Activated T-cell treated with anti-CD3 and anti-CD28 coated beads for 24 hours (primary cell): ENCODE results near the gene KATNB1.
"Not testable (repeated sequence)": the region's sequence is repeated elsewhere in the genome, so short reads cannot be mapped to it uniquely, and the experiment has no call there.

ENCODE experiments used
- DNase-seq: peaks from one replicate; pipeline ENCODE4 v3.0.0-alpha.2; 2020; ENCODE audit warnings: low read depth

The KATNB1 gene

GRCh38 chr16:57794849-57795430 is 59.4 kb downstream of the KATNB1 start:
- DNase-seq = no peak

- no peak for DNase-seq
Observed at GRCh38 chr16:57795431-57795878, 59.9 kb downstream of the KATNB1 start.

- not testable (repeated sequence) for DNase-seq
Observed at GRCh38 chr16:57796014-57796413, 60.4 kb downstream of the KATNB1 start.

GRCh38 chr16:57797216-57797525 is 61.6 kb downstream of the KATNB1 start:
- no peak for DNase-seq

GRCh38 chr16:57797526-57798266 is 62.1 kb downstream of the KATNB1 start:
- DNase-seq = no peak

GRCh38 chr16:57798267-57798810 is 62.8 kb downstream of the KATNB1 start:
- DNase-seq = no peak

- DNase-seq = no peak
Observed at GRCh38 chr16:57798953-57799599, 63.5 kb downstream of the KATNB1 start.

GRCh38 chr16:57799600-57800199 is 64.1 kb downstream of the KATNB1 start:
- DNase-seq = no peak

GRCh38 chr16:57800200-57801097 is 64.9 kb downstream of the KATNB1 start:
- no peak for DNase-seq

- DNase-seq = no peak
Observed at GRCh38 chr16:57801098-57801808, 65.7 kb downstream of the KATNB1 start.

GRCh38 chr16:57801809-57802340 is 66.3 kb downstream of the KATNB1 start:
- DNase-seq = no peak

GRCh38 chr16:57802341-57803133 is 67.0 kb downstream of the KATNB1 start, which contains the start of gene KIFC3:
Gene KIFC3, minus strand, starts transcription at chr16:57802491. Its CDS starts 4,248 bp downstream, at chr16:57798243.
- DNase-seq = peak; percentile 51

- DNase-seq = no peak
Observed at GRCh38 chr16:57803134-57803990, 67.8 kb downstream of the KATNB1 start.

- no peak for DNase-seq
Observed at GRCh38 chr16:57804111-57804837, 68.7 kb downstream of the KATNB1 start.

GRCh38 chr16:57805176-57805575 is 69.6 kb downstream of the KATNB1 start:
- DNase-seq = no peak
